Measurements from ENCODE around the gene PPID.
A peak's percentile ranks its signal among the peaks of the same experiment; 100 is the strongest.
"Not testable (repeated sequence)": the region's sequence is repeated elsewhere in the genome, so short reads cannot be mapped to it uniquely, and the experiment has no call there.

PPID gene

GRCh38 chr4:158671665-158671914 is 51.6 kb downstream of the PPID start, which contains the start of gene C4orf46:
Gene C4orf46, minus strand, starts transcription at chr4:158671887. Its CDS starts 86 bp downstream, at chr4:158671801.
- Histone ChIP-seq H3K9me3 (ENCODE audit: control insufficient read depth, low read length) (no peaks in the 10 kb centered on the region), H3K27me3 (ENCODE audit: control insufficient read depth, insufficient read depth, low read length, poor library complexity, severe bottlenecking) (no peaks in the 10 kb centered on the region), H3K4me1 (ENCODE audit: control insufficient read depth, insufficient read depth, low read length) (peaks cover 4% of the 10 kb centered on the region), H3K4me3 (ENCODE audit: insufficient read depth, low read depth, low read length) (peak within 1 kb of the TSS; percentile 97), H3K27ac (ENCODE audit: insufficient read depth, low read depth, low read length, poor library complexity, severe bottlenecking) (peak within 1 kb of the TSS; percentile 93), H3K36me3 (ENCODE audit: control insufficient read depth, insufficient read depth, low read length) (no peaks in the 10 kb centered on the region)
- 0 to 1% methylated on average over 20 of the region's 20 CpGs for WGBS, 2 experiments

- WGBS, 2 experiments, result 0% methylated on average over 35 of the region's 35 CpGs
- Histone ChIP-seq H3K27me3 (ENCODE audit: control insufficient read depth, insufficient read depth, low read length, poor library complexity, severe bottlenecking) (no peaks in the 10 kb centered on the region), H3K27ac (ENCODE audit: insufficient read depth, low read depth, low read length, poor library complexity, severe bottlenecking) (peak overlapping the region; percentile 93)
Measured at GRCh38 chr4:158670975-158671664, 52.1 kb downstream of the PPID start.

DNA sequence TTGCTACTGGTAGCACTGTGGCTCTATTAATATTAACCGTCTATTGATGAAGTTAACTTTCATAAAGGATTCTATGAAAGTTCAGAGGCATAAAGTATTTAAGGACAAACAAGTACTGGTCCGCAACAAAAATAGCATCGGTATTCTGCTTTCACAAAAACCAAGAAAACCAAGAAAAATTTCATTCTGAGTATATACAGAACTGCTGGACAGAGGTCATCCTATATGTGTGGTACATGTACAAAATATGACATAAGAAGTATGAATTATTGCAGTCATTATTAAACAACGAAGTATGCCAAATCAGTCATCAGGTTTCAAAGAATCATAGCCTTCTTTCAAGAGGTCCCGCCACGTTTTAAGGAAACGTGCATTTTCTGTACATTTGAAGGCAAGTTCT is 53.9 kb downstream of the PPID start:
- 95 to 97% methylated on average over 7 of the region's 7 CpGs for WGBS, 2 experiments
- Histone ChIP-seq H3K4me1 (ENCODE audit: control insufficient read depth, insufficient read depth, low read length) (peaks cover 4% of the 10 kb centered on the region), H3K27me3 (ENCODE audit: control insufficient read depth, insufficient read depth, low read length, poor library complexity, severe bottlenecking) (no peaks in the 10 kb centered on the region), H3K27ac (ENCODE audit: insufficient read depth, low read depth, low read length, poor library complexity, severe bottlenecking) (no peak overlapping the region), H3K4me3 (ENCODE audit: insufficient read depth, low read depth, low read length) (no peak overlapping the region), H3K9me3 (ENCODE audit: control insufficient read depth, low read length) (no peaks in the 10 kb centered on the region), H3K36me3 (ENCODE audit: control insufficient read depth, insufficient read depth, low read length) (no peaks in the 10 kb centered on the region)

More at GRCh38 chr4:158670975-158671664, 52.1 kb downstream of the PPID start:
- Histone ChIP-seq H3K36me3 (ENCODE audit: control insufficient read depth, insufficient read depth, low read length) (no peaks in the 10 kb centered on the region), H3K9me3 (ENCODE audit: control insufficient read depth, low read length) (no peaks in the 10 kb centered on the region), H3K4me1 (ENCODE audit: control insufficient read depth, insufficient read depth, low read length) (peaks cover 4% of the 10 kb centered on the region), H3K4me3 (ENCODE audit: insufficient read depth, low read depth, low read length) (peak overlapping the region; percentile 97)

GRCh38 chr4:158667651-158668198 is 55.5 kb downstream of the PPID start:
- 30% methylated on average over 2 of the region's 3 CpGs; no CpG with 5 or more reads in 1 of the 2 experiments for WGBS, 2 experiments
- no peaks in the 10 kb centered on the region for H3K36me3 ChIP-seq (ENCODE audit: control insufficient read depth, insufficient read depth, low read length)
- H3K27me3 ChIP-seq (ENCODE audit: control insufficient read depth, insufficient read depth, low read length, poor library complexity, severe bottlenecking), result no peaks in the 10 kb centered on the region
- no peaks in the 10 kb centered on the region for H3K9me3 ChIP-seq (ENCODE audit: control insufficient read depth, low read length)
- no peak overlapping the region for H3K27ac ChIP-seq (ENCODE audit: insufficient read depth, low read depth, low read length, poor library complexity, severe bottlenecking)
- peaks cover 4% of the 10 kb centered on the region for H3K4me1 ChIP-seq (ENCODE audit: control insufficient read depth, insufficient read depth, low read length)
- H3K4me3 ChIP-seq (ENCODE audit: insufficient read depth, low read depth, low read length), result no peak overlapping the region

GRCh38 chr4:158666892-158667291 is 56.3 kb downstream of the PPID start:
- Histone ChIP-seq H3K27ac (ENCODE audit: insufficient read depth, low read depth, low read length, poor library complexity, severe bottlenecking) (no peak overlapping the region), H3K36me3 (ENCODE audit: control insufficient read depth, insufficient read depth, low read length) (no peaks in the 10 kb centered on the region), H3K9me3 (ENCODE audit: control insufficient read depth, low read length) (no peaks in the 10 kb centered on the region), H3K4me1 (ENCODE audit: control insufficient read depth, insufficient read depth, low read length) (peaks cover 4% of the 10 kb centered on the region), H3K4me3 (ENCODE audit: insufficient read depth, low read depth, low read length) (no peak overlapping the region), H3K27me3 (ENCODE audit: control insufficient read depth, insufficient read depth, low read length, poor library complexity, severe bottlenecking) (no peaks in the 10 kb centered on the region)
- WGBS, 2 experiments, result 94 to 99% methylated on average over 2 of the region's 2 CpGs

DNA sequence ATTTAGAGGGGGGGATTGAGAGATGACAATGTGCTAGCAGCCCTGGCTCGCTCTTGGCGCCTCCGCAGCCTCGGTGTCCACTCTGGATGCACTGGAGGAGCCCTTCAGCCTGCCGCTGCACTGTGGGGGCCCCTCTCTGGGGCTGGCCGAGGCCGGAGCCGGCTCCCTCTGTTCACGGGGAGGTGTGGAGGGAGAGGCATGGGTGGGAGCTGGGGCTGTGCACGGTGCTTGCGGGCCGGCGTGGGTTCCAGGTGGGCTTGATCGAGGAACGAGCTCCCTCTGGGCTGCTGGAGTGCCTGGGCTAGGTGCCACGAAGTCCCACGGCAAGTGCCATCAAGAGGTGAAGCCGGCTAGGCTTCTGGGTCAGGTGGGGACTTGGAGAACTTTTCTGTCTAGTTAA is 58.4 kb downstream of the PPID start:
- Histone ChIP-seq H3K9me3 (ENCODE audit: control insufficient read depth, low read length) (no peaks in the 10 kb centered on the region), H3K4me3 (ENCODE audit: insufficient read depth, low read depth, low read length) (no peak overlapping the region), H3K27ac (ENCODE audit: insufficient read depth, low read depth, low read length, poor library complexity, severe bottlenecking) (no peak overlapping the region), H3K36me3 (ENCODE audit: control insufficient read depth, insufficient read depth, low read length) (no peaks in the 10 kb centered on the region), H3K4me1 (ENCODE audit: control insufficient read depth, insufficient read depth, low read length) (peaks cover 4% of the 10 kb centered on the region), H3K27me3 (ENCODE audit: control insufficient read depth, insufficient read depth, low read length, poor library complexity, severe bottlenecking) (no peaks in the 10 kb centered on the region)
- WGBS, 2 experiments, result 96 to 97% methylated on average over 18 of the region's 18 CpGs

- not testable (repeated sequence) for H3K9me3 ChIP-seq (ENCODE audit: control insufficient read depth, low read length); H3K36me3 ChIP-seq (ENCODE audit: control insufficient read depth, insufficient read depth, low read length); H3K27ac ChIP-seq (ENCODE audit: insufficient read depth, low read depth, low read length, poor library complexity, severe bottlenecking); H3K4me3 ChIP-seq (ENCODE audit: insufficient read depth, low read depth, low read length); H3K4me1 ChIP-seq (ENCODE audit: control insufficient read depth, insufficient read depth, low read length); H3K27me3 ChIP-seq (ENCODE audit: control insufficient read depth, insufficient read depth, low read length, poor library complexity, severe bottlenecking)
- 92 to 94% methylated on average over 8 of the region's 8 CpGs for WGBS, 2 experiments
Measured at GRCh38 chr4:158663707-158664625, 59.2 kb downstream of the PPID start.

- H3K27ac ChIP-seq (ENCODE audit: insufficient read depth, low read depth, low read length, poor library complexity, severe bottlenecking); H3K9me3 ChIP-seq (ENCODE audit: control insufficient read depth, low read length); H3K4me1 ChIP-seq (ENCODE audit: control insufficient read depth, insufficient read depth, low read length); H3K27me3 ChIP-seq (ENCODE audit: control insufficient read depth, insufficient read depth, low read length, poor library complexity, severe bottlenecking); H3K36me3 ChIP-seq (ENCODE audit: control insufficient read depth, insufficient read depth, low read length); H3K4me3 ChIP-seq (ENCODE audit: insufficient read depth, low read depth, low read length): not testable (repeated sequence)
- WGBS, 2 experiments, result 65 to 70% methylated on average over 4 of the region's 4 CpGs
Measured at GRCh38 chr4:158663255-158663654, 59.9 kb downstream of the PPID start.
